Heart right ventricle (tissue), 16 donors: ENCODE measurements around the gene BAX. TPM values are rescaled to one million over a fixed set of nuclear protein-coding genes. Genes with fewer than 3 reads are reported as not detected.

Experiments used
- ATAC-seq, 8 donors: fragments of 200-7000 bp; cut with Tn5 transposase; one replicate each; pipeline ENCODE4 v1.9.1; 2020; ENCODE audit warnings: mild to moderate bottlenecking in 8 of 8, moderate library complexity in 8 of 8, moderate number of reproducible peaks in 1 of 8
- DNase-seq, 2 donors: peaks; one replicate each; pipeline ENCODE4 v3.0.0-alpha.2; 2020
- H3K27ac ChIP-seq, 10 donors: fragments of 200-600 bp; sonication (generic) in 2 of 10; one replicate each; pipeline versions ENCODE4 v1.5.0 to v1.8.0; 2020 to 2022; ENCODE audit warnings: mild to moderate bottlenecking in 3 of 10
- H3K27me3 ChIP-seq, 7 donors: fragments of 200-600 bp; one replicate each; pipeline ENCODE4 v1.8.0; 2021 to 2022; ENCODE audit warnings: mild to moderate bottlenecking in 2 of 7
- H3K36me3 ChIP-seq, 9 donors: fragments of 200-600 bp; sonication (generic) in 1 of 9; one replicate each; pipeline versions ENCODE4 v1.5.0 to v1.8.0; 2020 to 2022; ENCODE audit warnings: mild to moderate bottlenecking in 2 of 9
- H3K4me1 ChIP-seq, 9 donors: fragments of 200-600 bp; sonication (generic) in 1 of 9; one replicate each; pipeline versions ENCODE4 v1.5.0 to v1.8.0; 2020 to 2022; ENCODE audit warnings: mild to moderate bottlenecking in 4 of 9
- H3K4me3 ChIP-seq, 10 donors: fragments of 200-600 bp; sonication (generic) in 2 of 10; one replicate each; pipeline versions ENCODE4 v1.5.0 to v1.8.0; 2020 to 2022; ENCODE audit warnings: mild to moderate bottlenecking in 7 of 10, moderate library complexity in 2 of 10
- H3K9me3 ChIP-seq, 11 donors: fragments of 200-600 bp in 10 of 11; sonication (generic) in 2 of 11; one replicate each; pipeline versions ENCODE4 v1.5.0 to v1.8.0; 2013 to 2022; ENCODE audit warnings: mild to moderate bottlenecking in 2 of 11, control low read depth in 1 of 11, moderate library complexity in 1 of 11
- CTCF ChIP-seq, 9 donors: fragments of 200-600 bp; sonication (generic) in 2 of 9; IDR thresholded peaks; one replicate each; pipeline versions ENCODE4 v1.5.0 to v1.8.0; 2021 to 2022; ENCODE audit warnings: antibody characterized with exemption in 9 of 9, mild to moderate bottlenecking in 5 of 9, moderate library complexity in 1 of 9
- WGBS, 2 donors: extraction: QIAGEN DNeasy Blood & Tissue Kit; methylation state at CpG; one replicate each; pipeline ENCODE4 v1.1.7; 2013; ENCODE audit warnings: inconsistent platforms in 1 of 2; 5-methylcytosine and 5-hydroxymethylcytosine counted together
- intact Hi-C, 10 donors: fragments of 100-400 bp; cut with DNase I; formaldehyde crosslinking; loops; one replicate each; pipeline versions ENCODE4 v1.11.1 to v1.14.2; 2022
- polyA plus RNA-seq, 2 donors: library from polyadenylated mRNA; stranded (reverse); fragments of 200-250 nt; gene quantifications; one replicate each; pipeline ENCODE4 v1.2.3, GENCODE V29; 2013
- total RNA-seq, 10 donors: library from RNA; stranded (reverse); fragmentation: NEBNext Ultra II Directional in 3 of 10; extraction: Animal tissue kit (Norgen Biotek cat#: 25700) in 3 of 10; gene quantifications; one replicate each; pipeline versions ENCODE4 v1.2.1 to v1.2.4, GENCODE V29; 2021 to 2023
- donor health status: Arrhythmogenic right ventricular cardiomyopathy.
- donor health status: ischemic (EF 13 %, LVEDD 7.1; RV severe dilation, severe dysfunction).
- donor health status: healthy with polysubstance abuse.
- donor health status: DM: no; HTN: yes; CAD: no.
- donor health status: DM: no; HTN: no; CAD: no.
- donor health status: ischemic (EF 25% LVEDD 6.9; RV normal size, moderate dysfunction).
- donor health status: ischemic (EF 25% LVEDD 5.7; RV mildly dilated, moderate dysfunction).
- donor health status: healthy.
- donor health status: DM: yes; HTN: yes; CAD: no.
- donor health status: Ischemic cardiomyopathy.
- donor health status: ischemic (EF 35%, LVEDD 5.7; RV mildly dilated, moderate dysfunction).
- donor health status: nonischemic (EF 11% LVEDD 7.7; RV severe dilation, severe dysfunction).
- donor health status: DM: yes; HTN: yes; CAD: no.
- donor health status: PGD.
- donor health status: ischemic (EF 29% LVEDD 5.4; RV normal size, mild dysfunction).
- donor health status: nonischemic (EF 23%, LVEDD 6.1; RV moderate dilation, normal function).

BAX gene
- total and polyA plus RNA-seq, 12 donors = 11.5 to 41.5 (median 19.5) TPM

GRCh38 chr19:48955308-48955958 lies 758 bp downstream of the BAX start:
- intact Hi-C loops = loop anchor here in 2 of 10 donors (10.0 kb wide), 2 partner anchors 311 to 481 kb away; partner anchors contain the start of gene CA11 (in 1 of the 2)
- Histone ChIP-seq H3K9me3 (no peaks in the 10 kb centered on the region), H3K4me3 (peak overlapping the region; percentile 76 to 98 (median 88)), H3K27ac (peak overlapping the region in 9 of 10 donors; percentile 74 to 96 (median 89)), H3K4me1 (peaks cover 5 to 39% (median 19%) of the 10 kb centered on the region in 9 donors), H3K36me3 (peaks cover 0 to 30% (median 0%) of the 10 kb centered on the region in 9 donors), H3K27me3 (no peaks in the 10 kb centered on the region)
- 57 to 60% methylated on average over 16 of the region's 16 CpGs for WGBS, 2 donors
- peak in 2 of 8 donors; percentile 1 to 5 for ATAC-seq
- no peak for DNase-seq
- no peak for TF ChIP-seq CTCF (IDR thresholded peaks at IDR 0.05)

GRCh38 chr19:48958006-48958405 lies 3.3 kb downstream of the BAX start:
- ATAC-seq (no peak), DNase-seq (no peak)
- Histone ChIP-seq H3K4me1 (peaks cover 6 to 43% (median 19%) of the 10 kb centered on the region in 9 donors), H3K36me3 (peaks cover 0 to 31% (median 0%) of the 10 kb centered on the region in 9 donors), H3K27ac (no peak overlapping the region), H3K4me3 (no peak overlapping the region), H3K9me3 (no peaks in the 10 kb centered on the region), H3K27me3 (no peaks in the 10 kb centered on the region)
- intact Hi-C loops = loop anchor here in 2 of 10 donors (10.0 kb wide), 2 partner anchors 313 to 483 kb away; partner anchors contain the start of gene CA11 (in 1 of the 2)
- no peak for TF ChIP-seq CTCF (IDR thresholded peaks at IDR 0.05)
- 98% methylated on average over 8 of the region's 8 CpGs for WGBS, 2 donors

GRCh38 chr19:48959341-48960239 lies 4.9 kb downstream of the BAX start:
- WGBS, 2 donors = 83 to 88% methylated on average over 15 to 16 of the region's 16 CpGs
- ATAC-seq (no peak), DNase-seq (no peak)
- Histone ChIP-seq H3K4me1 (peaks cover 14 to 51% (median 28%) of the 10 kb centered on the region in 9 donors), H3K27ac (no peak overlapping the region), H3K9me3 (no peaks in the 10 kb centered on the region), H3K4me3 (no peak overlapping the region), H3K27me3 (no peaks in the 10 kb centered on the region), H3K36me3 (peaks cover 0 to 31% (median 0%) of the 10 kb centered on the region in 9 donors)
- intact Hi-C loops = loop anchor here in 5 of 10 donors (10.0 kb wide), 4 partner anchors 85 to 485 kb away; partner anchors contain the start of genes CA11 (in 3 of the 5), DBP (in 2 of the 5) and PPP1R15A (in 2 of the 5)
- no peak for TF ChIP-seq CTCF (IDR thresholded peaks at IDR 0.05)

GRCh38 chr19:48961051-48961649 lies 6.5 kb downstream of the BAX start:
- peak overlapping the region in 1 of 10 donors; percentile 14 for H3K27ac ChIP-seq
- no peaks in the 10 kb centered on the region for H3K9me3 ChIP-seq
- no peak for ATAC-seq
- DNase-seq = no peak
- H3K36me3 ChIP-seq = peaks cover 0 to 33% (median 2%) of the 10 kb centered on the region in 9 donors
- no peaks in the 10 kb centered on the region for H3K27me3 ChIP-seq
- WGBS, 2 donors = 91 to 93% methylated on average over 19 of the region's 19 CpGs
- H3K4me3 ChIP-seq = no peak overlapping the region
- intact Hi-C loops = loop anchor here in 5 of 10 donors (10.0 kb wide), 3 partner anchors 86 to 326 kb away; partner anchors contain the start of genes CA11 (in 2 of the 5), DBP (in 2 of the 5) and PPP1R15A (in 2 of the 5)
- TF ChIP-seq CTCF (IDR thresholded peaks at IDR 0.05) = no peak
- peaks cover 11 to 45% (median 23%) of the 10 kb centered on the region in 9 donors for H3K4me1 ChIP-seq
